ENCODE data around the gene H6PD. TPM values are rescaled to one million over a fixed set of nuclear protein-coding genes. Genes with fewer than 3 reads are reported as not detected.
A peak's percentile ranks its signal among the peaks of the same experiment; 100 is the strongest.

H6PD gene, protein sequence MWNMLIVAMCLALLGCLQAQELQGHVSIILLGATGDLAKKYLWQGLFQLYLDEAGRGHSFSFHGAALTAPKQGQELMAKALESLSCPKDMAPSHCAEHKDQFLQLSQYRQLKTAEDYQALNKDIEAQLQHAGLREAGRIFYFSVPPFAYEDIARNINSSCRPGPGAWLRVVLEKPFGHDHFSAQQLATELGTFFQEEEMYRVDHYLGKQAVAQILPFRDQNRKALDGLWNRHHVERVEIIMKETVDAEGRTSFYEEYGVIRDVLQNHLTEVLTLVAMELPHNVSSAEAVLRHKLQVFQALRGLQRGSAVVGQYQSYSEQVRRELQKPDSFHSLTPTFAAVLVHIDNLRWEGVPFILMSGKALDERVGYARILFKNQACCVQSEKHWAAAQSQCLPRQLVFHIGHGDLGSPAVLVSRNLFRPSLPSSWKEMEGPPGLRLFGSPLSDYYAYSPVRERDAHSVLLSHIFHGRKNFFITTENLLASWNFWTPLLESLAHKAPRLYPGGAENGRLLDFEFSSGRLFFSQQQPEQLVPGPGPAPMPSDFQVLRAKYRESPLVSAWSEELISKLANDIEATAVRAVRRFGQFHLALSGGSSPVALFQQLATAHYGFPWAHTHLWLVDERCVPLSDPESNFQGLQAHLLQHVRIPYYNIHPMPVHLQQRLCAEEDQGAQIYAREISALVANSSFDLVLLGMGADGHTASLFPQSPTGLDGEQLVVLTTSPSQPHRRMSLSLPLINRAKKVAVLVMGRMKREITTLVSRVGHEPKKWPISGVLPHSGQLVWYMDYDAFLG
- total RNA-seq: 14.0 and 31.2 TPM in 2 replicates

DNA sequence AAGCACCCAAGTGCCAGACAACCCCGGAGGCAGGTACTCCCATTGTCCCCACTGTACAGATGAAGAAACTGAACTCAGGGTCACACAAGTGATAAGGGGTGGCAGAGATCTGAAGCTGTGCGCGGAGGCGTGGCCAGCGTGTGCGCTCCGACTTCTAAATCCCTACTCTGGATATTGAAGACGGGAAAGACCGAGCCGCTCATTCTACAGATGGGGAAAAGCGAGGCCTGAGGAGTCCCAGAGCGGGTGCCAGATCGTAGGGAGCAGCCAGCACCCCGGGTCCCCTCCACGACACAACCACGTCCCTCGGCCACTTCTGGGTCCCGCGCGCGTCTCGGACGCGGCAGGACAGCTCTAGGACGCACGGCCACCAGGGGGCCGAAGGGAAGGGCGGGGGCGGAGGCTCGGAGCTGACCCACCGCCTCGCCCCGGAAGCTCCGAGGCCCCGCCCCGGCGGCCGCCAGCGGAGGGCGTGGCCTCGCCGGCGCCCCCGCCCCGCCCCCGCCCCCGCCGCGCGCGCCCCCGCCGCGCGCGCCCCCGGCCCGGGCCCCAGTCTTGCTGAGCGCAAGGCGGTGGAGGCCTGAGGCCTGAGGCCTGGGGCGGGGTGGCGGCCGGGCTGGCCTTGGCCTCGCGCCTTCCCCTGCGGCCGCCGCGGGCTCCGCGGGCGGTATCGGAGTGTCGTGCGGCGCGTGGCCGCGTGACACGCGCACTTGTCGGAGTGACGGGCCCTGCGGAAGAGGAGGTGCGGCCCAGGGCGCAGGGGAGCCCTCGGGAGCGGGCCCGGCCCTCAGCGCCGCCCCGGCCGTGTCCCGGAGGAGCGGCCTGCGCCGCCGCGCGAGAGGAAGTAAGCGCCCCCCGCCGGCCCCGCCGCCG lies at the start of gene H6PD:
H6PD (plus strand) TSS at position 552 of the 873 bp plus-strand sequence. CDS start 10,161 bp downstream, outside the sequence.
- DNase-seq (ENCODE audit: low read depth in 2 of 2): peak; percentile 60 to 82

DNA sequence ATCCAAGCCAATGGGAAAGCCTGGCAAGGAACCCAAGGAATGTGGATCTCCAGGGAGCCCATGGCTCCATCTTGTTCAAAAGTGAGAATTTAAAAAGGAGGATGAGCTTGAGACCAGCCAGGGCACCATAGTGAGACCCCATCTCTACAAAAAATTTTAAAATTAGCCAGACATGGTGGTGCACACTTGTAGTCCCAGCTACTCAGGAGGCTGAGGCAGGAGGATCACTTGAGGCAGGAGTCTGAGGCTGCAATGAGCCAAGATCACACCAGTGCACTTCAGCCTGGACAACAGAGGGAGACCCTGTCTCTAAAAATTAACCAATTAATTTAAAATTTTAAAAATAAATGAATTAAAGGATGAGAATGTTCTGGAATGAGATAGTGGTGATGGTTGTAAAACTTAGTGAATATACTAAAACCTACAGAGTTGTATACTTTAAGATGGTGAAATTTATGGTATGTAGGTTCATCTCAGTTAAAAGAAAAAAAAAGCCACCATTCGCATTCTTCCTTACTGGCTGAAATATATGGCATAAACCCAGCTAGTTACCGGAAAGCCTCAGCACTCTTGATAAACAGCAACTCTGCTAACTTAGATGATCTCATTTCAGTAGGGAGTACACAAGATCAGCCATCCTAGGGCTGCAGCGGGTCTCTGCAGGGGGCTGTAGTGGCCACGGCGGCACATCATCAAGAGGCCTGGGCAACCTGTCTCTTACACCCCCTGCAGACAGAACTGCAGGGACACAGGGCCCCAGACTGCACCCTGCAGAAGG lies 48.3 kb upstream of the H6PD start:
- DNase-seq (ENCODE audit: low read depth in 2 of 2): no peak

DNA sequence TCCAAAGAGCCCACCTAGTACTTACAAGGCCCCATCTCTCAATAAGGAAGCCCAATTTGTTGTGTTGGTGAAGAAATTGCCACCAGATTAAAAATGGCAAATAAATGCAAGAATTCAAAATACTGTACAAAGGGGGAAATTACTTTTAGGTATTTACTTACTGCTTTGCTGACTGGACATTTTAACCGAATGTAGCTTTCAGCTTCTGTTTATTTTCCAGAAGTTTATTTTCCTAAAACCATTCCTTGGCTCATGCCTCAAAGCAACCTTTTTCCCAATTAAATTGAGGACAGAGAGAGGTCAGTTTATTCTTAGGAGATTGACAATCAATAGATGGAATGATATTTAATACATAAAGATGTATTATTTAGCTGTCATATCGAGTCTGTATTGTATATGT lies 47.6 kb upstream of the H6PD start:
- DNase-seq (ENCODE audit: low read depth in 2 of 2): no peak

DNA sequence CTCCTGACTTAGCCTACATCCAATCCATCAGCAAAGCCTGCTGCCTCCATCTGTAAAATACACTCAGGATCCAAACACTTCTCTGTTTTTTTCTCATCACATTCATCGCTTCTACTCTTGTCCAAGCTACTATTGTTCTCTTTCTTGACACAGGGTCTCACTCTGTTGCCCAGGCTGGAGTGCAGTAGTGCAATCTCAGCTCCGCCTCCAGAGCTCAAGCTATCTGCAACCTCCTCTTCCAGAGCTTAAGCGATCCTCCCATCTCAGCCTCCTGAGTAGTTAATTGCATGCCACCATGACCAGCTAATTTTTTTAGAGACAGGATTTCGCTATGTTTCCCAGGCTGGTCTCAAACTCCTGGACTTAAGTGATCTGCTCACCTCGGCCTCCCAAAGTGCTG lies 44.3 kb upstream of the H6PD start:
- DNase-seq (ENCODE audit: low read depth in 2 of 2): no peak

DNA sequence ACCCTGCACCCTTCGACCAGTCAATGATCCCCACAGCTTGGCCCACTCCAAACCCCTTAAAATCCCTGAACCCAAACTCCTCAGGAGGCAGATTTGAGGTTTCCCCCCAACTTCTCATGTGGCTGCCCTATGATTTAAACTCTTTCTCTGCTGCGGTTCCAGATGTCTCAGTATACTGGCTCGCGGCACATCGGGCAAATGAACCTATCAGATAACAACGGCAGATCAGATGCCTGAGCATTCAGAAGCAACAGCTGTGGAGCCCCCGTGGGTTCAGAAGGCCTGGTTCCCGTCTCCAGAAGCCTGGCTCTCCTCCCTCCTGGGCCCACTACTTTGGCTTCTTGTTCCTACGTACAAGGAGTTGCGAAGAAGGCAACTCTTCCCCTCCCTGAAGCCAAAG lies 43.3 kb upstream of the H6PD start:
- DNase-seq (ENCODE audit: low read depth in 2 of 2): no peak

DNA sequence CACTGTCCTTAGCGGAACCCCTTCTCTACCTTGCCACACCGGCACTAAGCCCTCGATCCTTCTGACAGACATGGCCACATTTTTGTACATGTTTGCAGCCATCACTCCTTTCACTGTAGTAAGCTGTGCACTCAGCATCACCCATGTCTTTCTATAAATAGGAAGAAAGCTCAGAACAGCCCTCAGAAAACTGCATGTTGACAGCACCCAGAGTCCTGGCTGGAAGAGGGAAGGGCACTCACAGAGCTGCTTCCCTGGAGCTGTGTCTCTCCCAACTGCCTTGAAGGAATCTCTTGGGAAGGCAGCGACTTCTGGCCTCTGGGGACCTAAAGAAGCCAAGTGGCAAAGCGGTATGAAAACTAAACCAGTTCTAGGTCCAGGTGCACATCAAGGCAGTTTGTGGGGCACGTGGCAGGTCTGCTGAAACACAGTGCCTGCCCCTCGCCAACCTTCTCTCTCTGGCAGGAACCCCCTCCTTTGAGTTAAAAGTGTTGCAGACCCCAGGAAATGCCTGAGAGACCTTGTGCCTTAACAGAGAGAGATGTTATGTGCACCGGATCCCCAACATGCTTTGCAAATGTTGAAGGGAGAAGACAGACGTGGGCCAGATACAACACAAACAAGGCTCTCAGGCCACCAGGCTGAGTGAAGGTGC lies 41.9 kb upstream of the H6PD start:
- DNase-seq (ENCODE audit: low read depth in 2 of 2): no peak

DNA sequence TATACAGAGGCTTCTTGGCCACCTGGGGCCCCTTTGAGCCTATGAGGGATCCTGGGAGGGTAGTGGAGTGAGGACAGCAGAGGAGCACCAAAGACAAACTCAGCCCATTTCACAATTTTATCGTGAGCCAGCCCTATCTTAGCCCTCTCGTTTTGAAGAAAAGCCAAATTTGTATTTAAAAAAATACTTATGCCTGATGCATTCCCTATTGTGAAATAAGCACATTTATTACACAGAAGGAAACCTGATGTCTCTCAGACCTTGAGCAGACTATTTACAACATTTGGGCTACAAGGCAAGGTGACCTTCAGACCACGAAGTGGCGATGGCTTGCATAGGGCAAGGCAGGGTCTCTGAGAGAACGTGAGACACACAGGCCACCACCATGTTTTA lies 41.3 kb upstream of the H6PD start:
- no peak for DNase-seq (ENCODE audit: low read depth in 2 of 2)

DNA sequence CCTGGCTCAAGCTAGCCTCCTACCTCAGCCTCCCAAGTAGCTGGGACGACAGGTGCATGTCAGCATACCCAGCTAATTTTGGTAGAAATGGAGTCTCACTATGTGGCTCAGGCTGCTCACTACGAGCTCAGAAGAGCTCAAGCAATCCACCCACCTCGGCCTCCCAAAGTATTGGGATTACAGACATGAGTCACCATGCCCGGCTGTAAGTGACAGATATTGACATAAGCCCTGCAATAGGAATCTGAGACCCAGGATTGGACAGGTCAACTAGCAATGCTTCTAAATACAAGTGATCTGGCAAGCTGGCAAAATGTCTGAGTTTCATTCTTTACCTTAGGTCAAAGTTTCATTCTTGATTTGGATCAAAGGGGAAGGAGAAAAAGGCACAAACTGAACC lies 40.5 kb upstream of the H6PD start:
- no peak for DNase-seq (ENCODE audit: low read depth in 2 of 2)

DNA sequence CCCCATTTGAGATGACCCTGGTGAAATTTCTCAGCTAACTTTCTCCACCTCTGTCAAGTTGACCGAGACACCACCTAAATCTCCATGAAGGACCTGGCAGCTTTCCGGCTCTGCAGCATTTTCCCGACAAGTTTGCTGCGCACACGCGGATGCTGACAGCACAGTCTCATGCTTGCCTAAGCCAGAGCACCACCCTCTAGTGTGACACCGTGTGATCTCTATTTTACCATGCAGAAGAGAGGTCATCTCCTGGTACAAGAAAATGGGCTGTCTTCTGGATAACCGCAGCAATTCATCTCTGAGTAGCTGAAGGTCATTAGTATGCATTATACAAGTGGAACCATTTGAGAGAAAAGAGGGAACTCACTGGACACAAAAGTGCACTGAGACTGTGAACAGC lies 38.9 kb upstream of the H6PD start:
- DNase-seq (ENCODE audit: low read depth in 2 of 2): no peak

DNA sequence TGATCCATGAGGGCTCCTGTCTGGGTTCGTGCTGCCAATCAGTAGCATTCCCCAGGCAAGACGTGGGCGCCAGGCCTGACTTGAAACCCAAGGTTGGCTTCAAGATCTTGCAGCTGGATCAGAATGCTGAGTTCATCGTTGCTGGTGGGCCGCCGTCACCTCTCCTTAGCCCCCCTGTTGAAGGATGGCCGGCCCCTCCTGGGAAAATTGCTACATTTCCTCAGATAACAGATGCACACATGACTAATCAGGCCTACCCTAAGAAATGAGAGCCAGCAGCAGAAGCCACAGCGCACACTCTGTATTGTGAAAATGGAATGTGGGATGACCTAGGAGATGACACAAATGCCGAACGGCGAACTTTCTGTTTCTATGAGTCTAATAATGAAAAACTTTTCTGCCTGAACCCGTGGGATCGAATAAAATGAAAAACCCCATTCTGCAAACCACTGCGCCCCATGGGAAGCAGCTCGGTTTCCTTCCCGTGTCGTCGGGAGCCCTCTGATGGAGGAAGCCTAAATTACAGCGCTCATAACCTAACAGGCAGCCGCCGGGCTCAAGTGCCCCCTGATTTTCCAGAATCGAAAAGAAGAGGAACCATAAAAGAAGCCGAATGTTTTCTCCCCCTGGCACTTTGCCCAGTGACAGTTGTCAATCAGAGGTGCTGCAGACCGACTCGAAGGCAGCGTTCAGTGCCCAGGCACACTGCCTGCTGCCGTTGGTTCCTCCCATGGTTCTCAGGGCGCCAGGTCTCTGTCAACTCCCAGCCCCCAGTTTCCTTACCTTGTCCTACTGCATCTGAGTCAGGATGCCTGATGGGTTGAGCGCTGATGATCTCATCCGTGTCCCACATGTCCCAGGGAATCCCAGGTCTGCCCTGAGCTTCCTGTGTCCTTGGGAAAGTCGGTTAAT lies 38.2 kb upstream of the H6PD start:
- peak; percentile 30 to 65 for DNase-seq (ENCODE audit: low read depth in 2 of 2)

DNA sequence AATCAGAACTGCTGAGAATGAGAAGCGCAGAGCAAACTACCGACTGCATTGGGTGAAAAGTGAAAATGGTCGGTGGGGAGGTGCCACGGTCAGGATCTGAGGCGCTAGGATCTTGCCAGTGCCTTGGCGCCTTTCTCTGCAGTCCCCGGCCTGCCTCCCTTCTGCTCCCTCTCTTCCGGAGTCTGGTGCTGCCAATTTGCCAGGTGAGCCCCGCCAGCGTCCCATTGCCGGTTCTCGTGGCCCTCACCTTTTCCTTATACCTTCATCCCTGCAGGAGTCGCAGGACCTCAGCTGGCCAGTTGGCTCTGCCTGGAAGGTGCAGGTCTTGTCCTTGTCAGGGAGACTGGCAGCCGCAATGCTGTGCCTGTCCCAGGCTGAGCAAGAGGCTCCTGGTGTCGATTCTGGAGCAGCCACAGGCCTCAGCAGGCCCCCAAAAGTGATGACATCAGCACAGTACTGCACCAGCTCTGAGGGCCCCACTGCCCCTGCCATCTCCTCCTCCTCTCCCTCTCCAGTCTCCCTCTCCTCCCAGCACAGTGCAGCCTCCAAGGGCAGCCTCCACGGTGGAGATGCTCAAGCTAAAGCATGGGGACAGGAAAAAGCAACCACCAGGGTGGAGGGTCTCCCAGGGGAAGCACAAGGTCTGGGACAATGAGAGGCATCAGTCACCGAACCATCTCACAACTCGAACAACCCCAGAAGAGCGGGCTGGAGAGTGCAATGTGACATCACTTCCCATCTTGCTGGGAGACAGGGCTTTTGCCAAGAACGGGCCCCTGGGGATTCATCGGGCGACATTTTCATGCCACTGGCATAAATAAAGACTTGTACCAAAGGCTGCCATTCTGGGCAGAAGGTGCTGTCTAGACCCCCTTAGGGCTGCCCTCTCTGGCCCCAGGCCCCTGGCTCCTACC lies 37.1 kb upstream of the H6PD start:
- DNase-seq (ENCODE audit: low read depth in 2 of 2): no peak

DNA sequence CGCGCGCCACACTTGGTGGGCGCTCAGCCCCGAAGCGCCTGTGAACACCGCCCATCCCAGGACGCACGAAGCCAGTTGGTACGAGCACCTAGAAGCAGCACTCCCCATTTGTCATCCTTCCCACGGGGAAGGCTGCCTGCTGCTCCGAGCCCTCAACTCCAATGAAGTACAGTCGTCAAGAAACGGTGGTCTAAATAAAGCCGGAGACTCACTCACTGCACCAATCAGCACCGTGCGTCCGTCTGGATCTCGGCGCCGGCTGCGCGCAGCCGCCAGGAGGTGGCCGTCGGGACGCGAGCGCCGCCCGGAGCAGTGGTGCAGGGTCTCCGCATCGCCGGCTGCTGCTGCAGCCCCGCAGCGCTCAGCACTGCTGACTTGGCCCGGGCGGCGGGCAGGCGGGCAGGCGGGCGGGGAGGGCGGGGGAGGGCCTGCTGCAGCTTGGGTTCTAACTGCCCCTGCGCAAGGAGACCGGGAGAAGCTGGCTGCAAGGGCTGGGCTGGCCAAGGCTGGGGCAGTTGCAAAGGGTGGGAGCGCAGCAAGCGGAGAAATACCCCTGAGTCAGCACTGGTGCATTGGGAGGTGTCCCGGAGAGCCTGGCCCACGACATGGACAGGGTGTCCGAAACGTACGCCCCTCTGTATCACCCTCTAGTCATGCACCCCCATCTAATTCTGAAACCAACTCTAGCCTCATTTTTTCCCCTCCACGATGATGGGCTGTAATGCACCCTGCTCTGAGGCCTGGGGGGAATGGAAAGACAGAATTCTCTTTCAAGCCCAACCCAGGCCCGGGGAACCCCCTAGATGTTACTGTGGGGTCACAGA lies 35.8 kb upstream of the H6PD start:
- DNase-seq (ENCODE audit: low read depth in 2 of 2): peak in 1 of 2 donors; percentile 61

DNA sequence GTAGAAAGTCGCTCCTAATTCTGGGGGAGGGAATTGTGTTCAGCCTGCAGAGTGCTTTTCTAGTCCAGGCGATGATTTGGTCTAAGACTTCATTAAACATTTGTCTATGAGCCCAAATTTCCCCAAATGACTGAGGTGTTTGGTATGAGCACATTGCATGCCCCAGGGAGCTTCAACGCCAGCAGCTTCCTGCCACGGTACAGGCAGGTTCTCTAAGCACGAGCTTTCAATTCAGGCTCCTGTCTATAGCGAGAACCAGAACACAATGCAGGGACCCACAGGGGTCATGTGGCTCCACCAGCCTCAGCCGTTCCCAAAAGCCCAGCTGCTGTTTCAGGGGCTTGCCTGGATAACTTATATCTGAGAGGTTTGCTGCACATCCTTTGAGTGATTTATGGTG lies 34.1 kb upstream of the H6PD start:
- no peak for DNase-seq (ENCODE audit: low read depth in 2 of 2)

DNA sequence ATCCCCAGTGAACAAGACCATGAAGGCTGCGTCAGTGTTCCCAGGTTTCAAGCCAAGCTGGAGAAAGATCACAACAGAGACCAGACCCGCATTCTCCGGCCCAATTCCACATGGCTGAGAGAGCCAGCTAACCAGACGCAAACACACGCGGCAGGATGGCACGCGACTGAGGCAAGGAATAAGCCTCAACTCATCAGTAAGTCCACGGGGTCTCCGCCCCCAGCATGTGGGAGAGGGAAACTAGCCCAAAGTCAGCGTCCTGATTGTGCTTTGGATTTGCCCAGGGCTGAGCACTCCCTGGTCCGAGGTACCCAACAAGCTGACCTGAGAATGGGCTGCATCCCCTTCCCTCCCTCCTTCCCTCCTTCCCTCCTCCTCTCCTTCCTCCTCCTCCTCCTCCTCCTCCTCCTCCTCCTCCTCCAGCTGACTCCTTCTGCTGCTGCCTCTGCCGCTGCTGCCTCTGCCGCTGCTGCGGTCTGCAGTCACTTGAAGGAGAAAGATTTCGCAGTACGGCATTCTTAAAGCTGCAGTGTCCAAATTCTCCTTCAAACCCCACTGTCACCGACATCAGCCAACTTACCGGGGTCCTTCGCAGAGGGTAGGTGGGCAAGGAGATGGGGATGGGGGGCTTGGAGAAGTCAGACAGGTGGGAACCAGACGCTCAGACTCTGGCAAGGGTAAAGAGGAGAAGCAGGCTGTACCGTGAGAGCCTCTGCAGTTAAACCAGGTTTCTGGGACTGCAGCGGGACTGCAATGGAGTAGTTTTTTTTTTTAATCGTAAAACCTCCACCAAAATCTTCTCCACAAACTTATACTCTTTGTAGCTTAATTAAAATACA lies 33.0 kb upstream of the H6PD start:
- no peak for DNase-seq (ENCODE audit: low read depth in 2 of 2)

DNA sequence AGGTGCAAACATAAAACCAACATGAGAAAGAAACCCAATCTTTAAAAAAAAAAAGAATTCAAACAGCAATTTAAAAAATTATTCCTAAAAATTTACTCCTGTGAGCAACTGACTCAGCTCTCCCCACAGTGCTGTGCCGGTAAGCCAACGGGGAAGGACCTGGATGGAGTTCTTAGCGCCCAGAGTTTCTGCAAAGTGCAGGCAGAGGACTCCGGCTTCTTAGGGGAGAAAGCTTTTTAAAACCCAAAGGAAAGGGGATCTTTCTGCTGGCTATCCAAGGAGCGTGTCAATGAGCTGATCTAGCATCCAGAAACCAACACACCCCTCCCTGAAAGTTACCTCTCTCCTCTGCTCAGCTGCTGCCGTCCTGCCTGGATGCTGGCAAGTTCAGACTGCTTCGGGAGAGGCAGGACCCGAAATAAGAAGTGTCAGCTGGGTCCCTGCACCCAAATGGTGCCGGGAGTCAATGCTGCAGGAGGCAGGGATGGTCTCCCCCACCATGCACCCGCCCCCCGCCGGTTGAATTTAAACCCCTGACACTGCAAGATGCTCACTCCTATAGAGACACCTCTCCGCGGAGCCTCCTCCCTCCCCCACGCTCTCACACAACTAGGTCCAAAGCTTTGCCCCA lies 32.2 kb upstream of the H6PD start:
- DNase-seq (ENCODE audit: low read depth in 2 of 2): no peak

DNA sequence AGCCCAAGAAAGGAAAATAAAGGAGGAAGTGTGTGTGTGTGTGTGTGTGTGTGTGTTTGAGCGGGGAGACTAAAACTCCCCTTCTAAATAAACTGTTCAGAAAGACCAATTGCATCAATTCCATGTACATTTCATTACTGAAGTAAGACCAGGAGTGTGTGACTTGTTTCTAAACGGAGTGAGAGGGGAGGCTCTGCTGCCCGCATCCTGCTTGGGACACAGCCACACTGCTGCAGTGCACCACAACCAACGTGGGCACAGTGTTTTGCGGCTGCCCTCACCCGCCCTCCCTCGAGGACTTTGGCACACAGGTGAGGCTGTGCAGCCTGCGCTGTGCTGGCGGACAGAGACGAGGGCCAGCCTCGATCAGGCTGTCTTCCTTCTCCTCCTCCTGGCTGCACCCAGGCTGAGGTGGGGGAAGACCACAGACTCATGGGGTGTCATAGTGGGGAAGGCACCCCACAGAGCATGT lies 31.0 kb upstream of the H6PD start:
- no peak for DNase-seq (ENCODE audit: low read depth in 2 of 2)
